Thymus (tissue), 14 donors: ENCODE results near the gene RAD52. TPM values are rescaled to one million over a fixed set of nuclear protein-coding genes. Genes with fewer than 3 reads are reported as not detected.

ENCODE experiments used
- DNase-seq, 9 donors: peaks; one replicate each; pipeline ENCODE4 v3.0.0-alpha.2; 2013; ENCODE audit warnings: low spot score in 9 of 9, low read depth in 6 of 9, missing footprints in 1 of 9
- H3K27ac ChIP-seq, 2 donors: one replicate each; pipeline ENCODE4 v1.5.1; 2013; ENCODE audit warnings: control low read depth in 1 of 2, low read depth in 1 of 2, low read length in 1 of 2, mild to moderate bottlenecking in 1 of 2, moderate library complexity in 1 of 2
- H3K27me3 ChIP-seq, 2 donors: one replicate each; pipeline ENCODE4 v1.5.1; 2013; ENCODE audit warnings: low read length in 1 of 2; ENCODE audit not compliant: control insufficient read depth in 2 of 2, insufficient read depth in 1 of 2
- H3K36me3 ChIP-seq, 2 donors: one replicate each; pipeline ENCODE4 v1.5.1; 2013; ENCODE audit warnings: low read length in 1 of 2, mild to moderate bottlenecking in 1 of 2, moderate library complexity in 1 of 2; ENCODE audit not compliant: control insufficient read depth in 2 of 2, insufficient read depth in 2 of 2
- H3K4me1 ChIP-seq, 2 donors: one replicate each; pipeline ENCODE4 v1.5.1; 2013; ENCODE audit warnings: low read length in 2 of 2; ENCODE audit not compliant: control insufficient read depth in 2 of 2, insufficient read depth in 2 of 2
- H3K4me3 ChIP-seq, 2 donors: one replicate each; pipeline ENCODE4 v1.5.1; 2013; ENCODE audit warnings: low read length in 2 of 2, control low read depth in 1 of 2, mild to moderate bottlenecking in 1 of 2
- H3K9me3 ChIP-seq, 2 donors: one replicate each; pipeline ENCODE4 v1.5.1; 2013; ENCODE audit warnings: low read length in 1 of 2, mild to moderate bottlenecking in 1 of 2; ENCODE audit not compliant: control insufficient read depth in 2 of 2, insufficient read depth in 1 of 2
- WGBS: extraction: QIAGEN DNeasy Blood & Tissue Kit; methylation state at CpG from one replicate; pipeline ENCODE4 v1.1.7; 2013; 5-methylcytosine and 5-hydroxymethylcytosine counted together
- long read RNA-seq, 10 donors: transcript quantifications; one replicate each; lab custom pipeline, GENCODE V29; 2026
- polyA plus RNA-seq: library from polyadenylated mRNA; stranded (reverse); fragments of 200-250 nt; gene quantifications from one replicate; pipeline ENCODE4 v1.2.3, GENCODE V29; 2013
- total RNA-seq: library from RNA; stranded (reverse); fragments of 120-200 nt; gene quantifications from one replicate; pipeline ENCODE4 v1.2.4, GENCODE V29; 2013
- donor health status: healthy.

RAD52 gene
- 10.3 TPM for total RNA-seq
- 13.3 TPM for polyA plus RNA-seq
- long read RNA-seq, donor 1, partial matches to known transcripts, result 0 of 1 reads
- long read RNA-seq, donor 1, other reads (novel, unspliced or antisense), result 0 of 1 reads
- long read RNA-seq, donor 2, result 0 reads
- long read RNA-seq, donor 3, result 0 reads
- long read RNA-seq, donor 4, partial matches to known transcripts, result 0 of 5 reads
- long read RNA-seq, donor 4, other reads (novel, unspliced or antisense), result 0 of 5 reads
- long read RNA-seq, donor 5, transcript RAD52-213 (2 exons, 399 nt), result major isoform, 5 of 6 reads
- long read RNA-seq, donor 5, partial matches to known transcripts, result 0 of 6 reads
- long read RNA-seq, donor 5, other reads (novel, unspliced or antisense), result 0 of 6 reads
- long read RNA-seq, donor 6, partial matches to known transcripts, result 0 of 1 reads
- long read RNA-seq, donor 6, other reads (novel, unspliced or antisense), result 0 of 1 reads
- long read RNA-seq, donor 7, result 0 reads
- long read RNA-seq, donor 8, result 0 reads
- long read RNA-seq, donor 9, partial matches to known transcripts, result 0 of 3 reads
- long read RNA-seq, donor 9, other reads (novel, unspliced or antisense), result 0 of 3 reads
- long read RNA-seq, donor 10, result 0 reads

DNA sequence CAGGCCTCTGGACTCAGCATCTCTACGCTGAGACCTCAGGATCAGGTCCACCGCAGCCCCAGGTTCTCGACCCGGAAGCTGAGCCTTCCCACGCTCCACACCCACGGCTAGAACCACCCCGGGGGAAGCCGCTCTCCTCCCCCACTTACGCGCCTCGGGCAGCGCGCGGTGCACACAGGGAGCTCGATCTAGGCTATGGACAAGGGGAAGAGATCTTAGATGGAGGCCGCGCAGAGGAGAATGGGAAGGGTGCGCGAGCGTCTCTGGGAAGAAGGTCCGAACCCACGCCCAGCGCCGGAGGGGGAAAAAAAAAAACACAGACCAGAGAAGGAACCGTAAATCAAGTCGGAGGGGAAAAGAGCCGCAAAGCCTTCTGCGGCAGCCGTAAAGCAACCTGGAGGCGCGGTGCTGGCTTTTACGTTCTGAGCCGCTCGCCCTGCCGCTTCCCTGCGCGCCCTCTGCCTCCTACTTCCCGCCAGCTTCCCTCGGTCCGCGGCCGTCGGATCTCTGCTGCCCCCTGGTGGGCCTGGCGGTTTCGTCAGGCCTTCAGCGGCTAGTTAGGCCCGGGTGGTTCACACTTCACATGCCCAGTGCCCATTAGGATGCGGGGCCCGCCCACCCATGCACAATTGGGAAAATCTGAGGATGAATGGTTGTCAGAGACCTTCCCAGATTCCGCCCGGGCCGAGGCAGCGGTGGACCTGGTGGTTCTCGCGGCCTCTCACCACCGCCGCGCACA, at the start of gene RAD52:
TSS of gene RAD52 (minus strand) at position 242 of the 739 bp plus-strand sequence. CDS start 16,636 bp downstream, outside the sequence.
- peak; percentile 94 to 99 (median 97) for DNase-seq
- WGBS, result under 1% methylated on average over 58 of the region's 58 CpGs
- no peaks in the 10 kb centered on the region for H3K9me3 ChIP-seq
- H3K27ac ChIP-seq, result peak within 1 kb of the TSS; percentile 91 to 94
- H3K27me3 ChIP-seq, result no peaks in the 10 kb centered on the region
- peaks cover 5 to 6% of the 10 kb centered on the region in 2 donors for H3K4me1 ChIP-seq
- H3K36me3 ChIP-seq, result no peaks in the 10 kb centered on the region
- H3K4me3 ChIP-seq, result peak within 1 kb of the TSS; percentile 86 to 92

DNA sequence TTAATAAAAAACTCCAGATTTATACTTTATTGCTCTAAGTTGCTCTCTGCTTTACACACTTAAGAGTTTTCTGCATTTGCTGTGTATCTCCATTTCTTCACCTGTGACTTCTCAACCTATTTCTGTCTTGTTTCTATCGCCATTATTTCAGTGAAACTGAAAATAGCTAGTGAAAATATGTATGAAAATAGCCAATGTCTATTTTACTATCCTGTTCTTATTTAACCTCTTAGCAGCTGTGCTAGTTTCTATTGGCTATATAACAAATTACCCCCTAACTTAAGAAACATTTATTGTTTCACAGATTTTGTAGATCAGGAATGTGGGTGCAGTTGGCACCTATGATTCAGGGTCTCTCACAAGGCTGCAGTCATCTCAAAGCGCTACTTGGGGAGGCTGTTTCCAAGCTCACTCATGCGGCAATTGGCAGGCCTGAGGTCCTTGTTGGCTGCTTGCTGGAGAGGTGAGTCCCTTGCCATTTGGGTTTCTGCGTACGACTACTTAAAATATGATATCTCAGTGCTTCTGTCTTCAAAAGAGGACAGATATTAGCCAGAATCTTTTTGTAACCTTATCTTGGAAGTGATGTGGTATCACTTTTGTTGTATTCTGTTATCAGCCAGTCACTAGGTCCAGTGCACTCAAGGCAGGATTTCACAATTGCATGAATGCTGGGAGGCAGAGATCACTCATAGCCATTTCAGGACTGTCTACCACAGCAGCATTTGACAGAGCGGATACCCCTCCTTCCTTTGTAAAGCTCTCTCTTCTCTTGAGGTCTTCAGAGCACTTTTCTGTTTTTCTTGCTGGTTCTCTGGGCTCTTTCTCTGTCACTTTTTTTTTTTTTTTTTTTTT, 48.8 kb upstream of the RAD52 start:
- no peak for DNase-seq
- WGBS, result 97% methylated on average over 6 of the region's 6 CpGs

DNA sequence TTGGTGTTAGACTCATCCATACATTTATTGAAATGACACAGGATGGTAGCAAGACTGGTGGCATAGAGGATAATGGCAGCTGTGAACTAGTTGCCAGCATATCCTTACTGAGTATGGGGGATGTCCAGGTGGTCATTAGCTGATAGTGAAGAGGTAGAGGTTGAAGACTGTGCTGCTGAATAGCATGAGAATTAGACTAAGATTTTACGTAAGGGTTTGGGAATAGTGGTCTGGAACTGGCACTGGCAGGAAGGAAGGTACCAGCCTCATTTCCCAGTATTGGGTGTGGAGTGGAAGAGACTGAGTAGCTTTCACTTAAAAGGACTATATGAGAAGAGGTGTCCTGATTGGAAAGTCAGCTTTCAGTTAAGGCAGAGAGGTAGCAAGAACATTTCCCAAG, 48.0 kb upstream of the RAD52 start:
- no peaks in the 10 kb centered on the region for H3K4me1 ChIP-seq
- no peaks in the 10 kb centered on the region for H3K27me3 ChIP-seq
- H3K4me3 ChIP-seq, result no peak overlapping the region
- no peak for DNase-seq
- WGBS, result 98% methylated on average over 1 of the region's 1 CpG
- peaks cover 0 to 5% of the 10 kb centered on the region in 2 donors for H3K36me3 ChIP-seq
- no peaks in the 10 kb centered on the region for H3K9me3 ChIP-seq
- no peak overlapping the region for H3K27ac ChIP-seq

More for the DNA sequence above, 48.8 kb upstream of the RAD52 start:
- Histone ChIP-seq H3K4me1 (no peaks in the 10 kb centered on the region), H3K4me3 (no peak overlapping the region), H3K27ac (no peak overlapping the region), H3K27me3 (no peaks in the 10 kb centered on the region), H3K36me3 (peaks cover 0 to 5% of the 10 kb centered on the region in 2 donors), H3K9me3 (no peaks in the 10 kb centered on the region)

DNA sequence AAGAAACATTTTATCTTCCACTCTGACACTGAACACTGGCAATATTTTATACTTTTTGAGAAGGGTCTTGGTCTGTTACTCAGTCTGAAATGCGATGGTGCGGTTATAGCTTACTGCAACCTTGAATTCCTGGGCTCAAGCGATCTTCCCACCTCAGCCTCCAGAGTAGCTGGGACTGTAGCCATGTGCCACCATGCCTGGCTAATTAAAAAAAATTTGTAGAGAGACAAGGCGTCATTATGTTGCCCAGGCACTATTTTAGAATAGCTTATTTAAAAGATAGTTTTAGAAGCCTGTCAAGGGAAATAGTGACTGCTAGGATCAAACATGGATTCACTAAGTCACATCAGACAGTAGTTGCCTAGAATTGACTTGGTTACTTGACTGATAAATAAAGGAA, 47.4 kb upstream of the RAD52 start:
- H3K9me3 ChIP-seq, result no peaks in the 10 kb centered on the region
- WGBS, result 99% methylated on average over 4 of the region's 4 CpGs
- H3K4me1 ChIP-seq, result peaks cover 0 to 3% of the 10 kb centered on the region in 2 donors

DNA sequence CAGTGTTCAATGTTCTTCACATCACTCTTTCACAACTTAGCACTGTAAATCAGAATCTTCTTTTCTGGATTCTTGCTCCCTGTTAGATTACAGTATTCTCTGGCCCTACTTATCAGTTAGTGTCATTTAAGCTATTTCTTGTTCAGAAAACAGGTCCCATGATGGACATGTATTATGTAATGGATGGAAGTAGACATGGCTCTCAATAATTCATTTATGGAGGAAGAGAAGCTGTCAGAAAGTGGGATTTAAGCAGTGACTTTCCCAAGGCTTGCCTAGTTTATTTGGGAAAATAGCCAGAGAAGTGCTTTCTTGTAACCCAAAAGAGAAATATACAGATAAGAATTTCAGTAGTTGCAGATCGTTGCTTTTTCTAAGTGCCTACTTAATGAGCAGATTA, 43.2 kb upstream of the RAD52 start:
- WGBS, result 96% methylated on average over 1 of the region's 1 CpG
- H3K4me3 ChIP-seq, result no peak overlapping the region

More for the DNA sequence above, 47.4 kb upstream of the RAD52 start:
- Histone ChIP-seq H3K36me3 (peaks cover 0 to 5% of the 10 kb centered on the region in 2 donors), H3K4me3 (no peak overlapping the region), H3K27me3 (no peaks in the 10 kb centered on the region), H3K27ac (no peak overlapping the region)
- DNase-seq, result no peak

DNA sequence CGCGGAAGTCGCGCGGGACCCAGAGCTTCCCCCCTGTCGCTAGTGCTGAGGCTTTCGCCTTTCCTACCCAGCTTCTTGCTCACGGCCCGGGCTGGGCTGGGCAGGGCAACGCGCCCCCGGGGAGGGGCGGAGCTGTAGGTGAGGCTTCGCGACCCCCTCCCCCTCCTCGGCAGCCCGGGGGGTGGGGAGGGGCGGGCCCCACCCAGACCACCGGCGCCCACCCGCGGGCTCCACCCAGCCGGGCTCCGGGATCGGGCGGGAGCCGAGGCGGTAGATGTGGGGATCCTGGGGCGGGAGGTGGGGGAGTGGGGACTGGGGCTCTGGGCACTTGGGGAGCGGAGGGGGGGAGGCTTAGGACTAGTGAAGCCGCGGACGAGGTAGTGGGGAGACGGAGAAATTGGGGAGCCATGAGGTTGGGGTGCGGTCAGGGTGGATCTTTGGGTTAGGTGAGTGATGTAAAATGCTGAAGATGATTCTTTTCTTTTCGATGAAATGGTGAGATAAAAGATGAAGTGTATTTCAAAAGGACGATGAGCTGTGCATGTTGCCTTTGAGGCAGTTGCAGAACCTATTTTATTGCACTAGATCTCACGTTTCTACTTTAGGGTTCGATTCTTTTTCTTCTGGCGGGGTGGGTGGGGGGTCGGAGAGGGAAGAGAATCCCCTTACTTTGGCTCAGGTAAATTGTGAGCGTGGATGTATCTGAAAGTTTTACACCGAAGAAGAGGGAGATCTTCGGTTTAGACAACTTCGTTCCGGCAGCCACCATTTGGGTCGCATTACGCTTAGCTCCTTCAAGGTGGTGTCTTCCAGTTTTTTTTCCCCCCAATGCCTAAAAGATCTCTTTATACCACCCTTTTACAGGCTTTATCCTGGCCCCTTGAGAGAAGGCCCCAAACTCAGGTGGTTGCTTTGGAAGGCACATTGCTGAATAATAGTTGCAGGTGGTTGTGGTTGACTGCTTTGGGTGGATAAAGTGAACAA, 42.1 kb upstream of the RAD52 start:
- Histone ChIP-seq H3K27ac (peak overlapping the region; percentile 83 to 95), H3K36me3 (no peaks in the 10 kb centered on the region), H3K4me3 (peak overlapping the region; percentile 58 to 94), H3K9me3 (no peaks in the 10 kb centered on the region), H3K27me3 (no peaks in the 10 kb centered on the region), H3K4me1 (peaks cover 8 to 22% of the 10 kb centered on the region in 2 donors)
- 4% methylated on average over 48 of the region's 48 CpGs for WGBS
- peak in 6 of 9 donors; percentile 19 to 74 (median 53) for DNase-seq

More for the DNA sequence above, 43.2 kb upstream of the RAD52 start:
- peak in 1 of 9 donors; percentile 3 for DNase-seq
- no peaks in the 10 kb centered on the region for H3K36me3 ChIP-seq
- no peaks in the 10 kb centered on the region for H3K27me3 ChIP-seq
- H3K27ac ChIP-seq, result no peak overlapping the region
- H3K9me3 ChIP-seq, result no peaks in the 10 kb centered on the region
- peaks cover 8 to 22% of the 10 kb centered on the region in 2 donors for H3K4me1 ChIP-seq

DNA sequence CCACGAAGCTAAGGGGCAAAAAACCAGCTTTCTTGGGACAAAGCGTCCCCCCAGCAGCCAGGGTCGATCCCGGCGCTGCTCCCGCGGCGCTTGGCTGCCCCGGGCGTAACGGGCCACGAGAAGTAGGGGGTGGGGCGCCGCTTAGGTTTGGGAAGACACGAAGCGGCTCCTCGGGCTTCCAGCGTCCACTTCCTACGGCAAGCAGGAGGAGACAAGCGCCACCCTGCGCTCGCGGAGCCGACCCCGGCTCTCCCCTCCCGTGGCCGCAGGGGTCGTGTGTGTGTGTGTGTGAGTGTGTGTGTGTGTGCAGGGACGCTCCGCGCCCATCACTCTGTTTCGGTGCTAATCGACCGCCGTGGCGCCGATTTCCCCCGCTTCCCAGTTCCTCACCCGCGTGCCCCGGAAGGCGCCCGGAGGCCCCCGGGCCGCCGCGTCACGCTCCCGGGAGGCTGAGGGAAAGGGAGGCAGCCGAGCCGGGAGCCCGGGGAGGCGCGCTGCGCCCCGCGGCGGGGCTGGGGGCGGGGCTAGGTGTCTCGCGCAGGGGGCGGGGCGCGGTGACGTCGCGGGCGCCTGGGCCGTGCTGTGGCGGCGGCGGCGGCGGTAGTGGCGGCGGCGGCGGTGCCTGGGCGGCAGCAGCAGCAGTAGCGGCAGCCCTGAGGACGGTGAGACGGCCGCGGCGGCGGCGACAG, 41.3 kb upstream of the RAD52 start, which contains the start of gene ERC1:
TSS of gene ERC1 (plus strand) at position 563 of the 689 bp plus-strand sequence. CDS start 36,681 bp downstream, outside the sequence.
- H3K36me3 ChIP-seq, result no peaks in the 10 kb centered on the region
- no peaks in the 10 kb centered on the region for H3K27me3 ChIP-seq
- peak in 8 of 9 donors; percentile 51 to 91 (median 82) for DNase-seq
- WGBS, result under 1% methylated on average over 81 of the region's 87 CpGs
- H3K4me1 ChIP-seq, result peaks cover 8 to 22% of the 10 kb centered on the region in 2 donors
- H3K4me3 ChIP-seq, result peak within 1 kb of the TSS; percentile 77 to 94
- H3K27ac ChIP-seq, result peak within 1 kb of the TSS; percentile 92 to 95
- H3K9me3 ChIP-seq, result no peaks in the 10 kb centered on the region
